ENCODE measurements around the gene TOMM34.

The TOMM34 gene

DNA sequence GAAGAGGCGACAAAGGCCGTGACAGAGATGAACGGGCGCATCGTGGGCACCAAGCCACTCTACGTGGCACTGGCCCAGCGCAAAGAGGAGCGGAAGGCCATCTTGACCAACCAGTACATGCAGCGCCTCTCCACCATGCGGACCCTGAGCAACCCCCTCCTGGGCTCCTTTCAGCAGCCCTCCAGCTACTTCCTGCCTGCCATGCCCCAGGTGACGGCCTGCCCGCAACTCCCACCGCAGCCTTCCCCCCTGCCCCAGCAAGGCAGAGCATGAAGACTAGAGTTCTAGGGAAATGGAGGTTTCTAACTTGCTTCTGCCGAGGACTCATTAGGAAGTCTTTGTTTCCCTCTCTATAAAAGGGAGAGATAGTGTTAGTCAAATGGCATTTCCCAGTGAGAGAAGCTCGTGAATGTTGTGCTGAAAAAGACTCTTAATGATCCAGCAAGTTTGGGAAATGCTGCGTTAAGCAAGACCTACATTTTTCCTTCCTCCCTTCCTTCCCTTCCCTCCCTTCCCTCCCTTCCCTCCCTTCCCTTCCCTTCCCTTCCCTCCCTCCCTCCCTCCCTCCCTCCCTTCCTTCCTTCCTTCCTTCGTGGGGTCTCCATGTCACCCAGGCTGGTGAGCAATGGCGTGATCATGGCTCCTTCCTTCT lies 29.6 kb downstream of the TOMM34 start:
- no peak for DNase-seq (ENCODE audit: low spot score)

GRCh38 chr20:44928595-44928994 lies 31.6 kb downstream of the TOMM34 start:
- DNase-seq (ENCODE audit: low spot score): no peak

GRCh38 chr20:44924541-44924940 lies 35.7 kb downstream of the TOMM34 start:
- DNase-seq (ENCODE audit: low spot score): no peak

DNA sequence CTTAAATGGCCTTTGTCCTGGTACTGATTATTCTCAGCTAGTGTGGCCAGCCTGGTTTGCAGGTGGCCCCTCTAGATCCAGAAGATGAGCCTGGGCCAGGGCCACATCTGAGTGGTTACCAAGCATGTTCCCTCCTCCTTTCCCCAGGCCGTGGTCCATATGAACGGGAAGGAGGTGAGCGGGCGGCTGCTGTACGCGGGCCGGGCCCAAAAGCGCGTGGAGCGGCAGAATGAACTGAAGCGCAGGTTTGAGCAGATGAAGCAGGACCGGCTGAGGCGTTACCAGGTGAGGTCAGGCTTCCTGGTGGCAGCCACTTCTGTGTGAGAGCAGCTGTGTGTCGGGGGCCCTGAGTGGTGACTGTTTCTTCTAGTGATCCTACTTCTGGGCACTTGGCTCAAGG lies 38.8 kb downstream of the TOMM34 start:
- no peak for DNase-seq (ENCODE audit: low spot score)

- no peak for DNase-seq (ENCODE audit: low spot score)
These were observed 41.4 kb downstream of the TOMM34 start for GRCh38 chr20:44918761-44919160.

DNA sequence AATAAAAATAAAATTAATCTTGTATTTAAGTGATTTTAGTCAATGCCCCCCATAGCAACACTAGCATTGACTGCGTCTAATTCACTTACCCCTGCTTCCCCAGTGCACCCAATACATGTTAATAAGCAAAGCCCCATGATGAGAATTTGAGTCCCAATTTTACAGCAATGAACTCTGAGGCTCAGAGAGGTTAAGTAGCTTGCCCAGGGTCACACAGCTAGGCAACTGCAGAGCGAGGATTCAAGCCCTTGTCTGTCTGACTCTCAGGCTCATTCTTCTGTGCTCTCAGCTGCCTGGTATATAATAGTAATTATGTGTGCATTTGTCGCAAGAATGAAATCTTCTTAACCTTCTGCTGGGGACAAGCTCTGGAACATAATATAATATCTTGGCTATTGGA lies 41.9 kb downstream of the TOMM34 start:
- no peak for DNase-seq (ENCODE audit: low spot score)

GRCh38 chr20:44917399-44917798 lies 42.8 kb downstream of the TOMM34 start:
- no peak for DNase-seq (ENCODE audit: low spot score)

GRCh38 chr20:44916586-44916985 lies 43.6 kb downstream of the TOMM34 start:
- no peak for DNase-seq (ENCODE audit: low spot score)

GRCh38 chr20:44914924-44915323 lies 45.3 kb downstream of the TOMM34 start:
- DNase-seq (ENCODE audit: low spot score): no peak

- no peak for DNase-seq (ENCODE audit: low spot score)
These were observed 48.0 kb downstream of the TOMM34 start for GRCh38 chr20:44912189-44912588.

- DNase-seq (ENCODE audit: low spot score): peak; percentile 57
These were observed 48.8 kb downstream of the TOMM34 start for GRCh38 chr20:44911264-44911921.

DNA sequence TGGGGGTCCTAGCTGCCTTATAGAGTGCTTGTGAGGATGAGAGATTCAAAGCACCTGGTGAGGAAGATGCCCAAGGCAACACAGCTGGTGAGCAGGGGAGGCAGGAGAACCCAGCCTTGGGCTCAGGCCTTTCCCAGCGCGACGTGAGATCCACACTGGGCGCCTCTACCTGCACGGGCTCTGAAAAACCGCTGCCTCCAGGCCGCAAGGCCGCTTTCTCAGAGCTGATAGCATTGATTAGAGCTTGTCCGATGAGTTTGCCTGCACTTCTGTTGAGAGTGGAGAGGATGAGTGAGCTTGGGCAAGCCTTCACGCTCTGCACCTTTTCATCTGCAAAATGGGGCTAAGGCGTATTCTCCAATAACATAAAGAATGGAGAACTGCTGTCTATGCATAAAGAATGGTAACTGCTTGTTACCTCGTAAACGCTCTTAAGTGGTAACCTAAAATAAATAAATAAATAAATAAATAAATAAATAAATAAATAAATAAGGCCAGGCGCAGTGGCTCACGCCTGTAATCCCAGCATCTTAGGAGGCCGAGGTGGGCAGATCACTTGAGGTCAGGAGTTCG lies 49.4 kb downstream of the TOMM34 start:
- DNase-seq (ENCODE audit: low spot score): no peak

- DNase-seq (ENCODE audit: low spot score): no peak
These were observed 50.1 kb downstream of the TOMM34 start, which contains the start of gene PABPC1L for GRCh38 chr20:44909872-44910689. Gene PABPC1L, plus strand, starts transcription at chr20:44910060. Its CDS starts 84 bp downstream, at chr20:44910144.

- no peak for DNase-seq (ENCODE audit: low spot score)
These were observed 51.0 kb downstream of the TOMM34 start for GRCh38 chr20:44908987-44909871.

DNA sequence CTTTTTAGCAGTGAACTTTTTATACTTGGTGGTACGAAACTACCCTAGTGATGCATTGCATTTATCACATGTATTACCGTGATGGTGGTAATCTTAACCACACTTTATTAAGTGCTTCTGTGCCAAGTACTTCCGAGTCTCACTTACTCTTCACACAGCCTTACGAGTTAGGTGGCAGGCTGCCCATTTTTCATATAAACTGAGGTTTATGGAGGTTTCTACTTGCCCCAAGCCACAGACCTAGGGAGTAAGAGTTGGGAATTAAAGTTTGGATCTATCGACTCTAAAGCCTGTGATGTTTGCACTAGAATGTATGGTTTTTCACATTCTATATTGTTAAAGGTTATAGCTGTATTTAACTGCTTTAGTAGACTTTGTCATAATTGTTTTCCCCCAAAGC lies 55.8 kb downstream of the TOMM34 start:
- DNase-seq (ENCODE audit: low spot score): no peak

DNA sequence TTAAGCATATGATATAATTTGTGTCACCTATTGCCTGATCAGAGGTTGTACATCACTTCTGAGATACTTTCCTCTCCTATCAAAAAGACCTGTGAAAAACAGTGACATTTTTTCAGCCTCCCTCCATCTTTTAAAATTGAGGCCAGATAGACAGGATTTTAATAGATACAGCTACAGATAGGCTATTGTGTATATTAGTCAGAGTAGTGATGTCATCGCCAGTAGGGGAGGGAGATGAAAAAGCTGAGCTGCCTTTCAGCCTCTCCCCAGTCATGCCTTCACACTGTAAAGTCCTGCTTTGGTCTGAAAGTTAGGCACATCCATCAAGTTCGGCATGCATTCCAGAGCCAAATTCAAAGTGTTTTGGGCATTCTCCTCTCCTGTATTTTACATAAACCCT lies 58.2 kb downstream of the TOMM34 start:
- DNase-seq (ENCODE audit: low spot score): no peak

DNA sequence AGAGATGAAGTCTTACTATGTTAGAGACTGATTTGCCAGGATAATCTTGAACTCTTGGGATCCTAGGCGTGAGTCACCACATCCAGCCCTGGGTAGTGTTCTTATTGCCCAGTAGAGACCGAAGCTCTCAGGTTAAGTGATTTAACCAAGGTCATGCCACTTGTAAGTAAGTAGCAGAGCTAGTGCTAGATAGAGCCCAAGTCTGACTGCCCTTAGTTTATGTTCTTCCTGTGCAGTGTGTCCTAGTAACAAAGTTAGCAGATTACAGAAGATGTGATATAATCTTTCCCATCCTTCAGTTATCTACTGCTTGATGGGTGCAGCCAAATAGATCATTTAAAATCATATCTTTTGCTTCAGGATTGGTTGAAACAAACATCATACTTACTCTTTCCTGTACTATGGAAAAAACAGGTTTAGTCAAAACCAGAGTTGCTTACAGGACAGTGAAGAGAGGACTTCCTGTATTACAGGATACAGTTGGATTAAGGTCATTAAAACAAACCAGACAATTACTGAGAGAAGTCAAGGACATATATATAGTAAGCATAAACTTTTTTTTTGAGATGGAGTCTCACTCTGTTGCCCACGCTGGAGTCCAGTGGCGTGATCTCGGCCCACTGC lies 59.9 kb downstream of the TOMM34 start:
- no peak for DNase-seq (ENCODE audit: low spot score)

DNA sequence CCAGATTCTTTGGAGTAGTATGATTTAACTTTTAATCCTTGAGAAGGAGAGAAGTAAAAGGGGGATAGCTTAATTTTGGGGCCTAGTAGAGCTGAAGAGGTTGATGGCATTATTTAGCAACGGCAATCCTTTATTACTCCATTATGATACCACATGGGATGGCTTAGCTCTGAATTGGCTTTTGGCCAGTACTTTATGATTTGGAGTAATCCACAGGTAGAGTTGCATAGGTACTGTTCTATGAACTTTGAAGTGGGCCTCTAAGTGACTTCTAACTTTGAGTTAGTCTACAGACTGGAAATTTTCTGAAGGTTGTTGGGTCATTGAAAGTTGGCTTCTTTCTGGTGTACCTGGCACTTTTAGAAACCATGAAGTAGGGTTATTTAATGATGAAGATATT lies 63.1 kb downstream of the TOMM34 start:
- DNase-seq (ENCODE audit: low spot score): no peak

DNA sequence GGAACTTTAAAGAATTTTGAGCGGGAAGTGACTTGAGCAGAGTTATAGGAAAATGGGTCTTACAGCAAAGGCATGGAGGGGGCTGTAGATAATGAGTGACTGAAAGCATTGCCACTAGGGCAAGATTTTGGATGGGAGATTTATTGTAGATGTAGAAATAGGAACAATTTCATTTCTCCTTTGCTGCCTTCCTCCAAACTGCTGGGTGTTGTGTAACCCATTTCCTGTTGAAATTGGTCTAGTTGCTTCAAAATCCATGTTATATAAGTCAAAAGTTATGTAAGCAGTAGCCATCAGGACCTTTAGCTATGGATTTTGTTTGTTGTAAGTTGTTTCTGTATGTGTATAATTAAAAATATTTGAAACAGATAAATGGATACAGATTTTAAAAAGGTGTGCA lies 63.6 kb downstream of the TOMM34 start:
- no peak for DNase-seq (ENCODE audit: low spot score)

GRCh38 chr20:44894959-44895358 lies 65.2 kb downstream of the TOMM34 start:
- DNase-seq (ENCODE audit: low spot score): no peak

Measured in hematopoietic multipotent progenitor cell treated with erythropoietin and hydrocortisone succinate and interleukin-3 and kit ligand, for 15 days (in vitro differentiated cells).